ENCODE results near the gene LTBP1.

- TF ChIP-seq POLR2AphosphoS5 (IDR thresholded peaks at IDR 0.05; ENCODE audit: low read depth) (no peak), CTCF (conservative IDR thresholded peaks at IDR 0.05; ENCODE audit: low read depth in 2 of 2) (no peak), ZNF331 (CRISPR knock-in tag; IDR thresholded peaks at IDR 0.05; ENCODE audit: low read depth) (no peak), EZH2phosphoT487 (IDR thresholded peaks at IDR 0.05; ENCODE audit: unreplicated experiment) (no peak), CREB1 (CRISPR knock-in tag; IDR thresholded peaks at IDR 0.05; ENCODE audit: low read depth) (no peak), NANOG (IDR thresholded peaks at IDR 0.05; ENCODE audit: borderline replicate concordance) (no peak), EZH2 (IDR thresholded peaks at IDR 0.05; ENCODE audit: low read depth, unreplicated experiment) (no peak), STAT1 (IDR thresholded peaks at IDR 0.05; ENCODE audit: unreplicated experiment) (no peak), JUNB (IDR thresholded peaks at IDR 0.05; ENCODE audit: unreplicated experiment) (no peak), ZNF462 (CRISPR knock-in tag; IDR thresholded peaks at IDR 0.05) (no peak), ZNF114 (CRISPR knock-in tag; IDR thresholded peaks at IDR 0.05) (no peak)
- TF ChIP-seq, protein P1, sequence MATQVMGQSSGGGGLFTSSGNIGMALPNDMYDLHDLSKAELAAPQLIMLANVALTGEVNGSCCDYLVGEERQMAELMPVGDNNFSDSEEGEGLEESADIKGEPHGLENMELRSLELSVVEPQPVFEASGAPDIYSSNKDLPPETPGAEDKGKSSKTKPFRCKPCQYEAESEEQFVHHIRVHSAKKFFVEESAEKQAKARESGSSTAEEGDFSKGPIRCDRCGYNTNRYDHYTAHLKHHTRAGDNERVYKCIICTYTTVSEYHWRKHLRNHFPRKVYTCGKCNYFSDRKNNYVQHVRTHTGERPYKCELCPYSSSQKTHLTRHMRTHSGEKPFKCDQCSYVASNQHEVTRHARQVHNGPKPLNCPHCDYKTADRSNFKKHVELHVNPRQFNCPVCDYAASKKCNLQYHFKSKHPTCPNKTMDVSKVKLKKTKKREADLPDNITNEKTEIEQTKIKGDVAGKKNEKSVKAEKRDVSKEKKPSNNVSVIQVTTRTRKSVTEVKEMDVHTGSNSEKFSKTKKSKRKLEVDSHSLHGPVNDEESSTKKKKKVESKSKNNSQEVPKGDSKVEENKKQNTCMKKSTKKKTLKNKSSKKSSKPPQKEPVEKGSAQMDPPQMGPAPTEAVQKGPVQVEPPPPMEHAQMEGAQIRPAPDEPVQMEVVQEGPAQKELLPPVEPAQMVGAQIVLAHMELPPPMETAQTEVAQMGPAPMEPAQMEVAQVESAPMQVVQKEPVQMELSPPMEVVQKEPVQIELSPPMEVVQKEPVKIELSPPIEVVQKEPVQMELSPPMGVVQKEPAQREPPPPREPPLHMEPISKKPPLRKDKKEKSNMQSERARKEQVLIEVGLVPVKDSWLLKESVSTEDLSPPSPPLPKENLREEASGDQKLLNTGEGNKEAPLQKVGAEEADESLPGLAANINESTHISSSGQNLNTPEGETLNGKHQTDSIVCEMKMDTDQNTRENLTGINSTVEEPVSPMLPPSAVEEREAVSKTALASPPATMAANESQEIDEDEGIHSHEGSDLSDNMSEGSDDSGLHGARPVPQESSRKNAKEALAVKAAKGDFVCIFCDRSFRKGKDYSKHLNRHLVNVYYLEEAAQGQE (IDR thresholded peaks at IDR 0.05; ENCODE audit: unreplicated experiment): no peak
- TF ChIP-seq, protein P2, sequence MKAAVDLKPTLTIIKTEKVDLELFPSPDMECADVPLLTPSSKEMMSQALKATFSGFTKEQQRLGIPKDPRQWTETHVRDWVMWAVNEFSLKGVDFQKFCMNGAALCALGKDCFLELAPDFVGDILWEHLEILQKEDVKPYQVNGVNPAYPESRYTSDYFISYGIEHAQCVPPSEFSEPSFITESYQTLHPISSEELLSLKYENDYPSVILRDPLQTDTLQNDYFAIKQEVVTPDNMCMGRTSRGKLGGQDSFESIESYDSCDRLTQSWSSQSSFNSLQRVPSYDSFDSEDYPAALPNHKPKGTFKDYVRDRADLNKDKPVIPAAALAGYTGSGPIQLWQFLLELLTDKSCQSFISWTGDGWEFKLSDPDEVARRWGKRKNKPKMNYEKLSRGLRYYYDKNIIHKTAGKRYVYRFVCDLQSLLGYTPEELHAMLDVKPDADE (IDR thresholded peaks at IDR 0.05): no peak
Observed at GRCh38 chr2:33178209-33178608, 231.5 kb downstream of the LTBP1 start.

Measured in GM23338 (cell line).